CD4-positive, alpha-beta T cell treated with Interleukin-10 for 1 hour (primary cell): ENCODE measurements around the gene PCGF1.
A peak's percentile ranks its signal among the peaks of the same experiment; 100 is the strongest.

ENCODE experiments used
- DNase-seq: peaks from one replicate; pipeline ENCODE4 v3.0.0-alpha.2; 2020

The PCGF1 gene

DNA sequence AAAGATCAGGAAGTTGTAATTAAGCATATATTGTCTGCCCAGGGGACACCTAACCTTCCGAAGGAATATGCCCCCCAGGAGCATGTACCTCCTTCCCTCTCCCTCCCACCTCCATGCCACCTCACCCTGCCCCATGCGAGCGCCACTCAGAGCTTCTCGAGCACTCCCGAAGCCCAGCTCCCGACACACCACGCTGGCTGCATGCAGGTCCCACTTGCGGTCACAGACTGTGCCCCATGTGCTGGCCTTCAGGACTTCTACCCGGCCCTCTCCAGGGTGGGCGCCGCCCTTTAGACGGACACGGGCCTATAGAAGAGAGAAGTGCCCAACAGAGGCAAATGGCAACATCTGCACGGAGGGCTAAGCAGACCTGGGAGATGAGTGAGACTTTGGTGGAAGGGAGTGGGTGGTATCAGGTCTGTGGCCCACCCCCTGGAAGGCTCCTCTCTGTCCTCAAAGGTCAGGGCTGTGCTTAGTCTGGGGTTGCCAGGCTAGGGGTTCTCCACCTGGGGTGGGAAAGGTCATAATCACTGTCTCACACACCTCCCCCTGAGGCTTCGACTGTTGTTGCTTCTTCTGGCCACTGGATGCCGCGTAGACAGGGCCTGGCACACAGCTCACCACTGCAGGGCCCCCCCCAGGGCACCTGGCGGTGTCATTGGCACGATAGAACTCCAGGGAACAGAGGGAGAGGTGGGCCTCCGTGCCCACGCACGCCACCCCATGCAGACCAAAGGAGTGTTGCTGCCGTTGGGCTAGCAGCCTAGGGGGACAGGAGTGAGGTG, 28.9 kb upstream of the PCGF1 start:
- DNase-seq: no peak

DNA sequence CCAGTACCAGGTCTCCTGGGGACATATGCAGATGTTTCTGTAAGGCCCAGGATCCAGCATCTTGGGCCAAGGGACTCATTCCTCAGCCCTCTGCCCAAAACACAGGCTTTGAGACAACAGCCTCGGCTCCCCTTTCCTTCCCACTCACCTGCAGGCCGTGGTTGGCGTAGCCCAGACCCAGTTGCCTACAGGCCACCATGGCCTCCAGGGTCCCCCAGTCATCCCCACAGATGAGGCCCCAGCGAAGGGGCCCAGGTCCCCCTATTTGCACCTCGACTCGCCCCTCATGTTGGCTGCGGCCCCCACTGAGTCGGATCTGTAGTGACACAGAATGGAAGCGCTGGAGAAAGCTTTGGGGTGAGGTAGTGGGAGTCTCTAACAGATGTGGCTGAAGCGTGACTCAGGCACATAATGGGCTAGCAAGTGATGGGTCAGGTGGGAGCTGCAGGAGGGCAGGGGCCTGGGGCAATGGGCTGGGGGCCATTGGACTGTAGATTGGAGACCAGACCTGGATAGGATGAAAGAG, 28.0 kb upstream of the PCGF1 start:
- DNase-seq: no peak

DNA sequence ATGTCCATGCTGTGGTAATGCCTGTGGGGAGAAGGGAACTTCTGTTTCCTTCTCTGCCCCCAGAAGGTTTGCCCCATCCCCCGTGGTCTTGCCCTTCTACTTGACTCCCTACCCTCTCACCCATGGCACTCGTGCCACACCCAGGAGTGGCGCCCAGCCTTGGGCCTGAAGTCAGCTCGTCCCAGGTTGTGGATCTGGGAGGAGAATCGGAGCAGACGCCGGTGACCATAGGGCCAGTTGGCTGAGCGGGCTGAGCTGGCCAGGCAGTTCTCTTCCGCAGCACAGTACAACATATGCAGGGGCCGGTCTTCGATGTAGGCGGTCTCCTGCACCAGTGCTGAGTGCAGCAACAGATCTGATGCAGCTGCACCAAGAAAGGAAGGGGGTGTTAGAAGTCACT, 26.9 kb upstream of the PCGF1 start:
- DNase-seq: no peak

DNA sequence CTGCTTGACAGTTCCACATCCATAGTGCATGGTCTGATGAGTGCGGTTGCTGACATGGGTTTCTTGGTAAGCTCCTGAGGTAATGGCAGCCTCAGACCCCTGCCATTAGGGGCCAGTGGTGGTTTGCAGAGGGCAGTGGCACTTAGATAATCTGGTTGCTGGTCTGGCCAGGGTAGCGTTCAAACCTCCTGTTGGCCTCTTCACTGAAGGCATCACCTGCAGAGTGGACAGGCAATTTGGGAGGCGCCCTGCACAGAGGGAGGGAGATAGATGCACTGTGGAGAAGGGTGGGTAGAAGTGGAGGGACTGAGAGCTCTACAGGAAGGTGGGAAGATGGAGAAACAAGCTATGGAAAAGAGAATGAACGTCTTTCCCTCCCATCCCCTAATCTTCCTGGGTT, 26.0 kb upstream of the PCGF1 start:
- no peak for DNase-seq

DNA sequence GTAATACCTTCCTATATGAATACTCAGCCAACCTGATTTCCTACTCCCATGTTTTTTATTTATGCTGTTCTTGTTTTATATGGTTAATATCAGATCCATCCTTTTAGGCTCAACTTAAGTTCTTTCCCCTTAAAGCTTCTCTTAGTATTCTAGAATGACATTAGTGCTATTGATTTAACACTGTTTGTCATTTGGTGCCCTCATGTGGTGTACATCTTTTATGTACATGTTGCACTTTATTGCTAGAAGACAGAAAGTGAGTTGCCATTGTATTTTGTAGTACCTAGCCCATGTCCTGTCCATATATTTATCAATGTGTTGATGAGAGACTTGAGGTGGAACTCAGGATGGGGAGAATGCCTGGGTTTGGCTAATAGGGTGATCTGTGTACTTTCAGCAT, 24.7 kb upstream of the PCGF1 start:
- DNase-seq: peak; percentile 67

DNA sequence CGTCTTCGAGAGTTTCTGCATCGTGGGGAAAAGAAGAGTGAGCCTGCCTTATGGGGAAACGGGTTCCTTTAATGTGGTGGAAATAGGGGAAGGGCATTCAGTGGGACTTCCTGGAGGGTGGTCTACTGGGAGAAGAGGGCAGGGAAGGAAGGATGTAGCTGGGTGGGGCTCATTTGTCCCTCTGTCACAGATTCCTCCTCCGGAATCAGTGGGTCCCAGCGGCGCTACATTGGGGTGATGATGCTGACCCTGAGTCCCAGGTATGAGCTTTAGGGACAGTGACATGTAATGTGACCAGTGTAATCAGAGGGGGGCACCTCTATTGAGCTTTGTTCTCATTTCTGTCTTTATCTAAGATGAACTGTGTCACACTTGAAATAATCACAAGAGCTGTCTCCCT, 24.2 kb upstream of the PCGF1 start:
- DNase-seq: no peak

DNA sequence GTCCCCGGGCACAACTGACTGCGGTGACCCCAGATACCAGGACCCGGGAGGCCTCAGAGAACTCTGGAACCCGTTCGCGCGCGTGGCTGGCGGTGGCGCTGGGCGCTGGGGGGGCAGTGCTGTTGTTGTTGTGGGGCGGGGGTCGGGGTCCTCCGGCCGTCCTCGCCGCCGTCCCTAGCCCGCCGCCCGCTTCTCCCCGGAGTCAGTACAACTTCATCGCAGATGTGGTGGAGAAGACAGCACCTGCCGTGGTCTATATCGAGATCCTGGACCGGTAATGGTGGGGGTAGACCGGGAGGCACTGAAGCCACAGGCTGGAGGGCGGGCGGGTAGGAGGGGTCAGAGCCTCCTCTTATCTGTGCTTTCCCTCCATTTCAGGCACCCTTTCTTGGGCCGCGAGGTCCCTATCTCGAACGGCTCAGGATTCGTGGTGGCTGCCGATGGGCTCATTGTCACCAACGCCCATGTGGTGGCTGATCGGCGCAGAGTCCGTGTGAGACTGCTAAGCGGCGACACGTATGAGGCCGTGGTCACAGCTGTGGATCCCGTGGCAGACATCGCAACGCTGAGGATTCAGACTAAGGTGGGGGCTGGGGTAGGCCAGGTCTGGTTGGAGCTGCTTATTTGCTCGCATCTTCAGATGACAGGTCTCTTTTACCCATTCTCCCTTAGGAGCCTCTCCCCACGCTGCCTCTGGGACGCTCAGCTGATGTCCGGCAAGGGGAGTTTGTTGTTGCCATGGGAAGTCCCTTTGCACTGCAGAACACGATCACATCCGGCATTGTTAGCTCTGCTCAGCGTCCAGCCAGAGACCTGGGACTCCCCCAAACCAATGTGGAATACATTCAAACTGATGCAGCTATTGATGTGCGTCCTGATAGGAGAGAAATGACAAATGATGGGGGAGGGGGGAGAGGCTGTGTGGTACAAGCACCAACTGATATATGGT, 23.0 kb upstream of the PCGF1 start:
- DNase-seq: peak; percentile 66

DNA sequence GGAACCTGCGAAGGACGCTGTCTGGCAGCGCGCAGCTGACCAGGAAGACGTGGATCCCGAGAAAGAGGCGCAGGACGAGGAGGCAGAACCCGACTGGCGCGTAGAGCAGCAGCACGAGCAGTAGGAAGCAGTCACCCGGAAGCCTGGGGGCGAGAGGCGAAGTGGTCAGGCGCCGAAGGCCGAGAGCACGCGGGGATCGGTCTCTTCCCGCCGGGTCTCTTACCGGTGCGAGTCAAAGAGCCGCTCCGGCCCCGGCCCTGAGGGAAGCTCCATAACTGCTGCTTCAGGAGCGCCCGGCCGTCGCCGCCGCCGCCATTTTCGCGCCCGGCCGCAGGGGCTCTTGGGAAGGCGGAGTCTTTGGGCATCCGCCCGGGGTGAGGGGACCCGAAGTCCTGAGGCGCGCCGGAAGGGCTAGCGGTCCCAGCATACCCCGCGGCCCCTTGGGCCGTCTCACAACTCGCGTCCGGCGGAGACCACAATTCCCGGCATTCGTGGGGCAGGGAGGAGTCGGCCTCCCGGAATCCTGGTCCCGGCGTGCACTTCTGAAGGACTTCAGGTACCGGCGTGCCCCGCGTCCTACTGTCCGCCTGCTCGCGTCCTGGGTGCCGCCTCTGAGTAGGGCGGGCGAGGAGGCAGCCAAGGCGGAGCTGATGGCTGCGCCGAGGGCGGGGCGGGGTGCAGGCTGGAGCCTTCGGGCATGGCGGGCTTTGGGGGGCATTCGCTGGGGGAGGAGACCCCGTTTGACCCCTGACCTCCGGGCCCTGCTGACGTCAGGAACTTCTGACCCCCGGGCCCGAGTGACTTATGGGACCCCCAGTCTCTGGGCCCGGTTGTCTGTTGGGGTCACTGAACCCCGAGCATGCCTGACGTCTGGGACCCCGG, 22.1 kb upstream of the PCGF1 start, which contains the start of the genes AUP1 and HTRA2:
TSS of gene AUP1 (minus strand) at position 350 of the 882 bp plus-strand sequence. CDS start at position 273, 77 bp downstream.
TSS of gene HTRA2 (plus strand) at position 577 of the 882 bp plus-strand sequence. CDS start at position 651, 74 bp downstream.
- peak; percentile 90 for DNase-seq

DNA sequence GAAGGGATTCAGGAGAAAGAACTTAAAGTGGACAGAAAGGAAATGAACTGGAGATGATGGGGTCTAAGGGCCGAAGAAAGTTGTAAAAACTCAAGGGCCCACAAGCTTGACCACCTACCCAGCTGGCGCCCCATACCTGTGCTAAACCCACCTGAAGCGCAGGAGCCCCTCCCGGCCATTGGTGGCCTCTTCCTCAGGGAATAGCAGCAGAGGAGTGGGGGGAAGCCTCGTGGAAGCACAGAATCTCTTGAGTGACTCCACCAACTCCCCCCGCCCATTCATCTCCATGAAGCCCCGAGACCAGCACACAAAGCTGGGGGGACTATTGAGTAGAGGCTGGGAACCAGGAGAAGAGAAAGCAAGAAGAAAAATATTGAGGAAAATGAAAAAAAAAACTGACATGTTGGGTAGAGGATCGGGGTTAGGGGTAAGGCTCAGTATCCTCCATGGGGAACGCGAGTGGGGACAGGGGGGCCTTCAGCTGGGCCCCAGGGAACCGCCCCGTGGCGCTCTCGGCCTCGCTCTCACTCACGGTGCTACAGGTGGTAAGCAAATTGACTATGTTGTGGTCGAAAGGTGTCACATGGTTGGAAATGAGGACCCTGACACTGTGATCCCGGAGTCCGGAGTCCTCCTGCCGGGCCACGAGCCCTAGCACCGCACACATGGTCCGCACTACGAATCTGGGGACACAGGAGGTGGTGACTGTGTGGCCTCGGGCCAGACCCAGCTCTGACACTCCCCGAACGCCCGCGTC, 21.3 kb upstream of the PCGF1 start:
- peak; percentile 41 for DNase-seq

DNA sequence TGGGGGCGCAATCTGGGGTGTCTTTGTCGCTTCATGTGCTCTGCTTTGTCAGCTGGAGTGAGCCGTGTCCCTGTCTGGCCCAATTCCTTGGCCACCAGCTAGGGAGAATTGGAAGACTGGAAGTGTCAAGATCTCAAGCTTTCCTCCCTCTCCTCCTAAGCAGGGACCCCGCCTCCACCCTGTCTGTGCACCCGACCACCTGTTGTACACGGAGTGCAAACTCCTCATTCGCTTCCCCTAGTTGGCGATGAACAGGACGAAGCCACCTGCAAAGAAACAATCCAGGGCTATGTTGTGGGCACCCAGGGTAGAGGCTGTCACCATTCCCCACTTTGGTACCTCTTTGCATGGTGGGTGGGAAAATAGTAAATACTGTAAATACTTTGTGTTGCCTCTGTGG, 20.2 kb upstream of the PCGF1 start:
- no peak for DNase-seq

DNA sequence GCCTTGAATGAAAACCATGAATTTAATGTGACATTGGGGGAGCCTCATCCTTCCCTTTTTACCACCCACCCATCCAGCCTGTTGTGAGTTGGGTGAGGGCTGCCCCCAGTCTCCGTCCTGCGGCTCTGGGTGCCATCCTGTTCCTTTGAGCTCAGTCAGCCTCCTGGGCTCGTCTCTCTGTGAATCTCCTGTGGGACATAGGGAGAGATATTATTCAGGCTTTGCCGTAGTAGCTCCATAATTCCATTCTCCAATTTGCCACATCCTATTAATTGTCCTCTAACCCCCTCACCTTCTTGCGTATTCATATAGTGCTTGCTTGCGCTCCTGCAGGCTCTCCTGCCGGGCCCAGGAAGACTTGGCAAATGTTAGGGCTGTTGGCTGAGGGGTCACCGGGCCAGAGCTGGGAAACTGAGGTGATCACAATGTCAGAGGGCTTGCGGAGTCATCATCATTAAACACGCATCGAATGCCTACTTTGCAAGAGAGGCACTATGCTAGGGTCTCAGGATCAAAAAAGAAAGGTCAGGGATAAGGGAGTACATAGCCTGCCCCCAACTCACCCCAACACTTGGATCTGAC, 19.2 kb upstream of the PCGF1 start:
- DNase-seq: no peak

DNA sequence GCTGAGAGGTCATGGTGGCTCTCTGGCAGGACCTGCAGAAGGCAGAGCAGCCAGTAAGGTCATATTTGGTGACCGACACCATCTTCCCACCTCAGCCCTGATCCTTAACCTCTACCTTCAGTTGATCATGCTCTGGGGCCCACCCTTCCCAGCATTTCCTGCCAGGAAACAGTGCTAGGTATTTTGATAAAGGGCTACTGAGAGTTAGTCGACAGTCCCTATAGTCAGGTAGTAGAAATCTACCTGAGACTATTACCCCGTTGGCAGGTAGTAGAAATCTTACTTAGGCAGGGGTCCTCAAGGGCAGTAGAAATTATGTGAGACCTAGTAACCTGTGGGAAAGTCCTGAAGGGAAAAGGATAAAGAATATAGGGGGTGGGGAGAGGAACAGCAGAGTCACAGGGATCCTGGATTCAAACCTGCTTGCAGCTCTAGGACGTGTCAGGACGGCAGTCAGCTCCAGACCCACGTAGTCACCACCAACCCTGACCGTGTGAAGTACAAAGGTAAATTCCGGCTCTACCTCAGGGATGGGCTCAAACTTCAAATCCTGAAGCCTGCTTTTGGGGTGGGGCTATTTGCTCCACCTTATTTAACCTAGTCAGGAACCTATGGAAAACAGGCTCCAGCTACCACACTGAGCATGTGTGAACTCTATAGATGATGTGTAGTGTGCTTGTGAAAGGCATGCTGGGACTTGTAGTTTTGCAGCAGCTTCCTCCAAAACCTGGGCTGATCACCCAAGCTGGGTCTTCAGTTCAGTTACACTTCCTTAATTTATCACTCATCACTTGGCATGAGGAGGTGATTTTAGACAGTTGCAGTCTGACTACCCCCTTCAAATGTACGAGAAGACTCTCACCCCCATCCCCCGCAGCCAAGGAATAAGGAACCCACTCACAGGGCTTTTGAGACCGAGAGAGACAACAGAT, 18.5 kb upstream of the PCGF1 start, which contains the start of gene DQX1:
TSS of gene DQX1 (minus strand) at position 515 of the 932 bp plus-strand sequence. CDS start at position 13, 502 bp downstream.
- DNase-seq: peak; percentile 49

DNA sequence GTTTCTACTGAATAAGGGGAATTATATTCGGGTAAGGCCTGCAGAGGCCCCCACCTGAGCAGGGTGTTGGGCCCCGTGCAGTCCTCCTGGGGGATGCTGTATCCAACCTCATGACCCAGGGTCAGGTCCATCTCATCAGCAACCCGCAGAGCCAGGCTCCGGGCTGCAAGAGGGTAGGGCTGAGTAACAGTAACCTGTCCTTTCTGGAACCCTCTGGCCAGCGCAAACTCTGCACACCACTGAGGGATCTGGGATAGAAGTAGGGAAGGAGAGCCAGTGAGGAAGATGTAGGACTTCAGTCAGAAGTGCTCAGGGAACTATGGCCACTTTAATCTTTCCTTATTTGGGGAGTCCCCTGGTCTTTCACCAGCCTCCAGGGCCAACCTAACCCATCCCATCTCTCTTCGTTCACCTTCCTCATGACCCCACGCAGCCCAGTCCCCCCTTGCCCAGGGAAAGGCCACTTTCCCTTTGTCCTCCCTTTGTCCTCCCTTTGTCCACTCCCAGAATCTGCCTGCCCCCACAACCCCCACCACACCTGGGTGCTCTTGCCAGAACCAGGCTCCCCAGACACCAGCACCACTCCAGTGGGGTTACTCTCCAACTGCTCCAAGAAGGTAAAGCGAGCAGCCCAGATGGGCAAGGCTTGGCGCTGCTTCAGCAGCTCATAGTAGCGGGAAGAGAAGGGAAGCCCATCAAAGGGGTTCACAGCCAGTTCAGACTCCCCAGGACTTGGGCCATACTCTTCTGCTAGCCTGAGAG, 17.6 kb upstream of the PCGF1 start:
- DNase-seq: no peak

DNA sequence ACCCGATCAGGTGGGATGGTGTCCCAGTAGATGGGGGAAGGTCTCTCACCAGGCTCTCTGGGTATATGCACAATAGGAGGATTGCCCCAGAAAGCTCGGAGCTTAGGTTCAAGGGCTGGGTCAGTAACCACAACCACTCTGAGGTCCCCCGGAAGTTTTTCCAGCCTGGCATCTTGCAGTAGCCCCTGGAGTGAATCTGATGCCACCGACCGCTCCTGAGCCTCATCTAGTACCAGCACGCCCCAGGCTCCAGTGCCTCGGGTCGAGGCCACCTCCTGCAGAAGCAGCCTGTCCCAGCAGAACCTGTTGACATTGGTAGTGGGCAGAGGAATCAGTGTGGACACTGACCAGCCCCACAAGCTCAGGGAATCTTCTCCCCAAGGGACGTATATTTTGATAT, 16.5 kb upstream of the PCGF1 start:
- no peak for DNase-seq

DNA sequence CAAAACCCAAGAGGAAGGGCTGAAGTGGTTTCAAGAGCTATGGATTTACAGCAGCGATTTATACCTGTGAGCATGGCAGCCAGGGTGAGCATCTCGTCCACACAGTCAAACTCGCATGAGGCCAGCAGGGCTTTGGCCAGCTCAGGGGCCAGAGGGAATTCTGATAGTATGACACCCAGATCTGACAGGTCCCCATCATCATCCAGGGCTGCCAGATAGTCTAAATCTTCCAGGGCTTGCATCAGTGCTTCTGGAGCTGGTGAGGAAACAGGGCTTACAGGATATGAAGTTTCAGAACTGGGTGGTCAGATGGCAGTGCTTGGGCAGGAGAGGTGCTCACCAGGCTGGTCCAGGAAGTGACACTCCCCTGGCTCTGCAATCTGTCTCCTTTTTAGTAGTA, 15.0 kb upstream of the PCGF1 start:
- DNase-seq: no peak

DNA sequence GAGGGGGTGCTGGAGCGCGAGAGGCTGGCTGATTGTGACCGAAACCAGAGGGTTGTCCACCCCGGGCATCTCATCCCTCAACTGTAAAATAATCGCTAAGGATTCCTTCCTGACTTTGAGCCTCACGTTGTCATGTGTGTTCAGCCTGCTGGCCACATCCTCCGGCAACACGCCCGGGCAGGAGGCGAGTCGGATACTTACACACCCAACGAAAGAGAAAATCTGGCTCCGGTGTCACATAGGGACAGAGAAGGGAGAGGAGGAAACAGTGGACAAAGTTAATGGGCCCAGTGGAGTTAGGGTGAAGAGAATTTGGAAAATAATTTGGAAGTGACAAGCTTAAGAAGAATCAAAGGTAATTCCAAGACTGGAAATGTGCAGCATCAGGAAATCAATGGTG, 9.2 kb upstream of the PCGF1 start:
- DNase-seq: no peak

DNA sequence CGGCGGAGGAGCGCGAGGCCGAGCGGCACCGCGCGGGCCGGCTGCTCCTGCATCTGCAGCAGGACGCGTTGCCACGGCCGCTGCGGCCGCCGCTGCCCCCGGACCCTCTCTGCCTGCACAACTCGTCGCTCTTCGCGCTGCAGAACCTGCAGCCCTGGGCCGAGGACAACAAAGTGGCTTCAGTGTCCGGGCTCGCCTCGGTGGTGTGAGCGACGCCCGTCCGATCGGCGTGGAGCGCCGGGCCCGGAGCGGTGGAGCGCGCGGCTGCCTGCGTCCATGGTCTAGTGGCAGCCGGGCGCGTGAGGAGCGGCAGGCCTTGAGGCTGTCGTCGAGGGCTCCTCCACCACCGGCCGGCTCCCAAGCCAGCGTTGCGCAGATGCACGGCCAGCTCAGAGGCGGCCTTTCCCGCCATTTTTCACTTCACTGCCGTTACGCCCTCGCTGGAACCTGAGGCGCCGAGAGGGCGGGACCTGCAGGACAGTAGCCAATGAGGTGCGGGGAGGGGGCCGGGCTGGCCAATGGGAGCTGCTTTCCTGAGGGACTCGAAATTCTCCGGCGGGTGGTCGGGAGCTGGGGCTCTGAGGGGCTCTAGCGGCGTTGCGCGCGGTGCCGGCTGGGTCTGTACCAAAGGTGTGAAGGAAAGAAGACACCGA, 8.6 kb upstream of the PCGF1 start:
- peak; percentile 83 for DNase-seq

DNA sequence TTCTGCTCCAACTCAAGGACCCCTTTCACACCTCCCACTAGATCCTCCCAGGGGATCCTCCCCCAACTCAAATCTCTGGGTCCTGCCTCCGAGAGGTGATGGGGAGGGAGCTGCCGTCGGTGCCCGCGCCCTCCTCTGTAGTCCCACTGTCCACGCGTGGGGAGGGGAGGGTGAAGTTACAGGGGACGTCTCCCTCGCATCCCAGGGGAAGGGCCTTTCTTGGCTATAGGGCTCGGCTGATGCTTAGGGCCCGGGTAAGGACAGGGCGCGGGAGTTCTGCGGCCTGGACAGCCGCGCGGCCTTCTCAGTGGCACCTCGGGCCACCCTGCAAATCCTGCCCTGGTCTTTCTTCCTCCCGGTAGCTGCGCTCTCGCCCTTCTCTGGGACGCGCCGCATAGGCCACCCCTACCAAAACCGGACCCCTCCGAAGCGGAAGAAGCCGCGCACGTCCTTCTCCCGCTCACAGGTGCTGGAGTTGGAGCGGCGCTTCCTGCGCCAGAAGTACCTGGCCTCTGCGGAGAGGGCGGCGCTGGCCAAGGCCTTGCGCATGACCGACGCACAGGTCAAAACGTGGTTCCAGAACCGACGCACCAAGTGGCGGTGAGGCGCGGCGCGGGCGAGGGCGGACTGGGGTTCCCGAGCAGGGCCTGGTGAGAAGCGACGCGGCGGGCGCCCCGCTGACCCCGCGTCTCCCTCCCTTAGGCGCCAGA, 7.9 kb upstream of the PCGF1 start:
- DNase-seq: no peak
